ENCODE data around the gene GARIN1A.

DNA sequence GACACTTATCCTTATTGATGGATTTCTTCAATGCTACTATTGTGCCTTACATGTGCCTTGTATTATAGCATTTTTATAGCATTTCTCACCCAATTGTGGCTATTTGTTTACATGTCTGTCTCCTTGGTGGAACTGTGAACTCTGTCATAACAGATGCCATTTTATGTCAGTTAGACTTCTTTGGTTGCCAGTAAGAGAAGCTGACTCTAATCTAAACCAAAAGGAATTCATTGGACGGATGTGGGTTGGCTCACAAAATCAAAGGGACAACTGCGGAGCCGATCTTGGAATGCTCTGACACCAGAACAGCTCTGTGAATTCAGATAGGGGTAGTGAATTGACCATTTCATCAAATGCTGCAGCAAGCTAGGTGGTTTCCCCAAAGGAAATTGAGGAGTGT, 15.0 kb downstream of the GARIN1A start:
- TF ChIP-seq, protein P1, sequence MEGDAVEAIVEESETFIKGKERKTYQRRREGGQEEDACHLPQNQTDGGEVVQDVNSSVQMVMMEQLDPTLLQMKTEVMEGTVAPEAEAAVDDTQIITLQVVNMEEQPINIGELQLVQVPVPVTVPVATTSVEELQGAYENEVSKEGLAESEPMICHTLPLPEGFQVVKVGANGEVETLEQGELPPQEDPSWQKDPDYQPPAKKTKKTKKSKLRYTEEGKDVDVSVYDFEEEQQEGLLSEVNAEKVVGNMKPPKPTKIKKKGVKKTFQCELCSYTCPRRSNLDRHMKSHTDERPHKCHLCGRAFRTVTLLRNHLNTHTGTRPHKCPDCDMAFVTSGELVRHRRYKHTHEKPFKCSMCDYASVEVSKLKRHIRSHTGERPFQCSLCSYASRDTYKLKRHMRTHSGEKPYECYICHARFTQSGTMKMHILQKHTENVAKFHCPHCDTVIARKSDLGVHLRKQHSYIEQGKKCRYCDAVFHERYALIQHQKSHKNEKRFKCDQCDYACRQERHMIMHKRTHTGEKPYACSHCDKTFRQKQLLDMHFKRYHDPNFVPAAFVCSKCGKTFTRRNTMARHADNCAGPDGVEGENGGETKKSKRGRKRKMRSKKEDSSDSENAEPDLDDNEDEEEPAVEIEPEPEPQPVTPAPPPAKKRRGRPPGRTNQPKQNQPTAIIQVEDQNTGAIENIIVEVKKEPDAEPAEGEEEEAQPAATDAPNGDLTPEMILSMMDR (IDR thresholded peaks at IDR 0.05 in 2 of 3, conservative IDR thresholded peaks at IDR 0.05 in 1 of 3; ENCODE audit: control insufficient read depth in 2 of 3, extremely low read depth in 1 of 3, insufficient read depth in 1 of 3, low read depth in 3 of 3, low read length in 3 of 3), result no peak
- TF ChIP-seq BRCA1 (IDR thresholded peaks at IDR 0.05; ENCODE audit: low read depth, low read length) (no peak), EP300 (IDR thresholded peaks at IDR 0.05; ENCODE audit: borderline replicate concordance in 1 of 2, control insufficient read depth in 1 of 2, low read depth in 2 of 2, low read length in 2 of 2) (no peak)
- TF ChIP-seq, protein P2, sequence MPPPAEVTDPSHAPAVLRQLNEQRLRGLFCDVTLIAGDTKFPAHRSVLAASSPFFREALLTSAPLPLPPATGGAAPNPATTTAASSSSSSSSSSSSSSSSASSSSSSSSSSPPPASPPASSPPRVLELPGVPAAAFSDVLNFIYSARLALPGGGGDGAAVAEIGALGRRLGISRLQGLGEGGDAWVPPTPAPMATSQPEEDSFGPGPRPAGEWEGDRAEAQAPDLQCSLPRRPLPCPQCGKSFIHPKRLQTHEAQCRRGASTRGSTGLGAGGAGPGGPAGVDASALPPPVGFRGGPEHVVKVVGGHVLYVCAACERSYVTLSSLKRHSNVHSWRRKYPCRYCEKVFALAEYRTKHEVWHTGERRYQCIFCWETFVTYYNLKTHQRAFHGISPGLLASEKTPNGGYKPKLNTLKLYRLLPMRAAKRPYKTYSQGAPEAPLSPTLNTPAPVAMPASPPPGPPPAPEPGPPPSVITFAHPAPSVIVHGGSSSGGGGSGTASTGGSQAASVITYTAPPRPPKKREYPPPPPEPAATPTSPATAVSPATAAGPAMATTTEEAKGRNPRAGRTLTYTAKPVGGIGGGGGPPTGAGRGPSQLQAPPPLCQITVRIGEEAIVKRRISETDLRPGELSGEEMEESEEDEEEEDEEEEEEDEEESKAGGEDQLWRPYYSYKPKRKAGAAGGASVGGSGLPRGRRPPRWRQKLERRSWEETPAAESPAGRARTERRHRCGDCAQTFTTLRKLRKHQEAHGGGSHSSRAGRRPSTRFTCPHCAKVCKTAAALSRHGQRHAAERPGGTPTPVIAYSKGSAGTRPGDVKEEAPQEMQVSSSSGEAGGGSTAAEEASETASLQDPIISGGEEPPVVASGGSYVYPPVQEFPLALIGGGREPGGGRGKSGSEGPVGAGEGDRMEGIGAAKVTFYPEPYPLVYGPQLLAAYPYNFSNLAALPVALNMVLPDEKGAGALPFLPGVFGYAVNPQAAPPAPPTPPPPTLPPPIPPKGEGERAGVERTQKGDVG (CRISPR knock-in tag; IDR thresholded peaks at IDR 0.05), result no peak

Measured in GM12878 (cell line).